Mesothelial cell of epicardium (in vitro differentiated cells): Measurements from ENCODE around the gene TREX2. TPM values are rescaled to one million over a fixed set of nuclear protein-coding genes. Genes with fewer than 3 reads are reported as not detected.

Source experiments
- DNase-seq, 2 experiments: peaks; one replicate each; pipeline ENCODE4 v3.0.0; 2021; ENCODE audit warnings: low spot score in 2 of 2; ENCODE audit not compliant: unreplicated experiment in 2 of 2
- H3K27ac Mint-ChIP-seq: 2 replicates; pipeline ENCODE4 v1.8.0; 2021; ENCODE audit warnings: mixed read lengths
- H3K27me3 Mint-ChIP-seq: 2 replicates; pipeline ENCODE4 v1.8.0; 2021; ENCODE audit warnings: low read depth, mixed read lengths
- H3K36me3 Mint-ChIP-seq: 2 replicates; pipeline ENCODE4 v1.8.0; 2021; ENCODE audit warnings: mixed read lengths
- H3K4me1 Mint-ChIP-seq: 2 replicates; pipeline ENCODE4 v1.8.0; 2021; ENCODE audit warnings: mixed read lengths
- H3K4me3 Mint-ChIP-seq: 2 replicates; pipeline ENCODE4 v1.8.0; 2021; ENCODE audit warnings: mild to moderate bottlenecking, moderate library complexity, mixed read lengths
- H3K9me3 Mint-ChIP-seq: 2 replicates; pipeline ENCODE4 v1.8.0; 2021; ENCODE audit warnings: mixed read lengths
- CTCF ChIP-seq: fragments of 200-600 bp; sonication (generic); IDR thresholded peaks from one replicate; pipeline ENCODE4 v1.5.0; 2021; ENCODE audit warnings: antibody characterized with exemption; ENCODE audit not compliant: unreplicated experiment
- total RNA-seq: library from RNA; stranded (reverse); gene quantifications from 3 replicates; pipeline ENCODE4 v1.2.1, GENCODE V29; 2021

Gene TREX2
- total RNA-seq, 1 donor from 2014 or later: 0.83 TPM

GRCh38 chrX:153454901-153455550, 9.2 kb upstream of the TREX2 start:
- H3K36me3 Mint-ChIP-seq: peaks cover 10% of the 10 kb centered on the region

GRCh38 chrX:153450949-153451277, 5.1 kb upstream of the TREX2 start:
- no peak for TF ChIP-seq CTCF
- Mint-ChIP-seq H3K27me3 (no peaks in the 10 kb centered on the region), H3K4me3 (no peak overlapping the region), H3K27ac (no peak overlapping the region), H3K36me3 (peaks cover 6% of the 10 kb centered on the region), H3K9me3 (no peaks in the 10 kb centered on the region), H3K4me1 (no peaks in the 10 kb centered on the region)
- no peak for DNase-seq

More at GRCh38 chrX:153454901-153455550, 9.2 kb upstream of the TREX2 start:
- TF ChIP-seq CTCF: no peak
- H3K27ac Mint-ChIP-seq: no peak overlapping the region
- H3K9me3 Mint-ChIP-seq: peaks cover 6% of the 10 kb centered on the region
- no peak for DNase-seq
- H3K4me3 Mint-ChIP-seq: no peak overlapping the region
- H3K4me1 Mint-ChIP-seq: peaks cover 2% of the 10 kb centered on the region
- H3K27me3 Mint-ChIP-seq: no peaks in the 10 kb centered on the region

- Mint-ChIP-seq H3K27me3 (no peaks in the 10 kb centered on the region), H3K27ac (no peak overlapping the region), H3K36me3 (peaks cover 6% of the 10 kb centered on the region), H3K4me1 (no peaks in the 10 kb centered on the region), H3K9me3 (no peaks in the 10 kb centered on the region), H3K4me3 (no peak overlapping the region)
- TF ChIP-seq CTCF: no peak
- no peak for DNase-seq
Measured at GRCh38 chrX:153450114-153450948, 4.5 kb upstream of the TREX2 start.

GRCh38 chrX:153449368-153450113, 3.7 kb upstream of the TREX2 start:
- Mint-ChIP-seq H3K36me3 (peaks cover 4% of the 10 kb centered on the region), H3K9me3 (no peaks in the 10 kb centered on the region), H3K4me3 (no peak overlapping the region), H3K27ac (no peak overlapping the region), H3K27me3 (no peaks in the 10 kb centered on the region), H3K4me1 (no peaks in the 10 kb centered on the region)
- DNase-seq: no peak
- TF ChIP-seq CTCF: no peak

GRCh38 chrX:153448556-153449367, 2.9 kb upstream of the TREX2 start:
- Mint-ChIP-seq H3K27me3 (no peaks in the 10 kb centered on the region), H3K36me3 (peaks cover 4% of the 10 kb centered on the region), H3K27ac (no peak overlapping the region), H3K9me3 (no peaks in the 10 kb centered on the region), H3K4me1 (no peaks in the 10 kb centered on the region), H3K4me3 (no peak overlapping the region)
- no peak for DNase-seq
- no peak for TF ChIP-seq CTCF
